Fibroblast of lung (primary cell): Measurements from ENCODE around the gene EDARADD.

Source experiments
- CTCF ChIP-seq, 2 donors: IDR thresholded peaks in 1 of 2; conservative IDR thresholded peaks in 1 of 2; 1 replicate in 1 of 2; 2 replicates in 1 of 2; pipeline ENCODE4 v1.5.1; 2011 to 2012; ENCODE audit warnings: low read length in 2 of 2, control low read depth in 1 of 2, inconsistent platforms in 1 of 2, low read depth in 1 of 2, mild to moderate bottlenecking in 1 of 2
- EZH2 ChIP-seq: IDR thresholded peaks from 2 replicates; pipeline ENCODE4 v1.5.1; 2012; ENCODE audit warnings: low read length, control low read depth, mild to moderate bottlenecking; ENCODE audit errors: missing control alignments

GRCh38 chr1:236489710-236490377 is 95.8 kb downstream of the EDARADD start:
- TF ChIP-seq CTCF (conservative IDR thresholded peaks at IDR 0.05 in 1 of 2, IDR thresholded peaks at IDR 0.05 in 1 of 2; ENCODE audit: low read depth in 1 of 2, low read length in 2 of 2), result peak; percentile 24 to 47
- TF ChIP-seq EZH2, result no peak
